ENCODE measurements around the gene DLK2. TPM values are rescaled to one million over a fixed set of nuclear protein-coding genes. Genes with fewer than 3 reads are reported as not detected.
"Not testable (repeated sequence)": the region's sequence is repeated elsewhere in the genome, so short reads cannot be mapped to it uniquely, and the experiment has no call there.

DLK2 gene
- total RNA-seq, 1 donor from 2014 or later, result 7.3 TPM

DNA sequence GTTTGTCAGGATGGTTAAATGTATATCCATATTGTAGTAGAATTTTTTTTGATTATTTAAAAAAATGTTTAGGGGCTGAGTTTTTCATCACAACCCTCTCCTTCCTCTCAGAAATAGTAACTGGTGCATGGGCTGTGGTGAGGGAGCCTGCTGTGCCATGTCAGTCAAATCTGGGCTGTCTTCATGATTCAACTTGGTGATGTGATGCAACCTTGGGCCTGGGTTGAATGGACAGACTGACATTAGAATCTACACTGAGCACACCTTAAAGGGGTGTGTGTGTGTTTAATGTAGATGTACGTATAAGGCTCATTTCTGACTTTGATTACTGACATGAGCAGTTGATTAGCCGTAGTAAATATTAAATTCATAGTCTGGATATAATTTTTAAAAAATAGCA lies 25.7 kb upstream of the DLK2 start:
- DNase-seq, result no peak

- no peak for DNase-seq
Observed at GRCh38 chr6:43478008-43478372, 22.6 kb upstream of the DLK2 start.

DNA sequence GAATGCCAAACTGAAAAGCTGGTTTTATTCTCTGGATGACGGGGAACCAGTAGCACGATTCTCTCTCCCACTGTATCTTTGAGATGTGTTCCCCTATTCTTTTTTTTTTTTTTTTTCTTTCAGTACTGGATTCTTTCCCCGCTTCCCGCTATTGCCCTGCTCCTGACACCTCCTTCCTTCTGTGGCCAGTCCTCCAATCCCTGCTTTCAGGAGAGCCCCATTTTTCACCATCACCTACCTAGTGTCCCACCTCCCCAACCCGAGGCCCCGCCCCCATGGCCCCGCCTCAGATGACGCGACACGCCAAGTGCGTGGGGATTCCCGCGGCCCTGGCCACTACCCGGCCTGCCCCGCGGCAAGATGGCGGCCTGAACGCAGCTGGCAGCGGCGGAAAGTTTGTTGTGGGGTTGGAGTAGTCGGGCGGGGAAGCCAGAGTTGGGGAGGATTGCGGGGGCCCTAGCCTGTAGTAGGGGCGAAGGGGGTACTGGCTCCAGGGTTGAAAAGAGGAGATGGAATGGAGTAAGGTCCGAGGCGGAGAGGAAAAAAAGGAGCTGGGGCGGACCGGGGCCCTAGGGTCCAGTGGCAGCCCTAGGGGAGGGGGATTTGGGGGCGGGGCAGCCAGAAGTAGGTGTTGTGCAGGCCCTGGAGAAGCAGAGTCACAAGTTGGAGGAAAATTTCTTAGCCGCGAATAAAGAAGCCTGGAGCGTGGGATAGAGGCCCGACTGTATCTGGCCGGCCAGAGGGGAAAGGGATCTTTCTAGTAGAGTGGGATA lies 22.1 kb upstream of the DLK2 start, which contains the start of gene TJAP1:
Gene TJAP1 (plus strand): TSS at position 336 of the 773 bp plus-strand sequence. CDS start 21,432 bp downstream, outside the sequence.
- peak; percentile 89 for DNase-seq

- DNase-seq, result no peak
Observed at GRCh38 chr6:43476746-43477145, 21.4 kb upstream of the DLK2 start.

DNA sequence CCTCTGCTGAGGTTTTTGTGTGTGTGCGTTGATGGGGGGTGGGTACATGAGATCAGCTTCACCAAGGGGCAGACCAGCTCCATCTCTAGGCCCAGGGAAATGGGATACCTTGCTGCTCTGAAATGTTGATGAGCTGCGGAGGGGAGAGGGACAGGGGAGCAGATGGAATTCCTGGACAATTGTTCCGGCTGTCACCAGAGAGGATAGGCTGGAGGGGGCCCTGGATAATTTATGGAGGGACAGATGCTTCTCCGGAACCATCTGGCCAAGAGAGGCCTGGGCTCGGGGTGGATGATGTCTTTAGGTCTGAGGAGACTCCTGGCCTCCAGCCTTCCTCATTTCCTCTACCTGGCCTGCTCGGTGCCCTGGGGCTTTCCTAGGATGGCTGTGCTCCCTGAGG lies 20.2 kb upstream of the DLK2 start:
- no peak for DNase-seq

GRCh38 chr6:43472515-43472914 lies 17.2 kb upstream of the DLK2 start:
- no peak for DNase-seq

GRCh38 chr6:43471399-43471798 lies 16.1 kb upstream of the DLK2 start:
- no peak for DNase-seq

DNA sequence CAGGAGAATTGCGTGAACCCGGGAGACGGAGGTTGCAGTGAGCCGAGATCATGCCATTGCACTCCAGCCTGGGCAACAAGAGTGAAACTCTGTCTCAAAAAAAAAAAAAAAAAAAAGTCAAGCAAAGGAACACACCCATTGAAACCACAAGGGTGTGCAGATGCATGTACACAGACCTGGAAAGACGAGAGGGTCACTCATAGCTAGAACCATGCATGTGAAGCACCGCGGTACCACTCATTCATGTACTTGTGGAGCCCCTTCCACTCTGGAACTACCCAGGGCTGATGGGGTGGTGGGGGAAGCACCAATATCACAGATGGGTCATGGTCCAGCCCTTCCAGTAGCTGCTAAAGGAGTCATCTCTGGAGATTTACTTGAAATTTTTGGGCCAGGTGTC lies 14.6 kb upstream of the DLK2 start:
- no peak for DNase-seq

DNA sequence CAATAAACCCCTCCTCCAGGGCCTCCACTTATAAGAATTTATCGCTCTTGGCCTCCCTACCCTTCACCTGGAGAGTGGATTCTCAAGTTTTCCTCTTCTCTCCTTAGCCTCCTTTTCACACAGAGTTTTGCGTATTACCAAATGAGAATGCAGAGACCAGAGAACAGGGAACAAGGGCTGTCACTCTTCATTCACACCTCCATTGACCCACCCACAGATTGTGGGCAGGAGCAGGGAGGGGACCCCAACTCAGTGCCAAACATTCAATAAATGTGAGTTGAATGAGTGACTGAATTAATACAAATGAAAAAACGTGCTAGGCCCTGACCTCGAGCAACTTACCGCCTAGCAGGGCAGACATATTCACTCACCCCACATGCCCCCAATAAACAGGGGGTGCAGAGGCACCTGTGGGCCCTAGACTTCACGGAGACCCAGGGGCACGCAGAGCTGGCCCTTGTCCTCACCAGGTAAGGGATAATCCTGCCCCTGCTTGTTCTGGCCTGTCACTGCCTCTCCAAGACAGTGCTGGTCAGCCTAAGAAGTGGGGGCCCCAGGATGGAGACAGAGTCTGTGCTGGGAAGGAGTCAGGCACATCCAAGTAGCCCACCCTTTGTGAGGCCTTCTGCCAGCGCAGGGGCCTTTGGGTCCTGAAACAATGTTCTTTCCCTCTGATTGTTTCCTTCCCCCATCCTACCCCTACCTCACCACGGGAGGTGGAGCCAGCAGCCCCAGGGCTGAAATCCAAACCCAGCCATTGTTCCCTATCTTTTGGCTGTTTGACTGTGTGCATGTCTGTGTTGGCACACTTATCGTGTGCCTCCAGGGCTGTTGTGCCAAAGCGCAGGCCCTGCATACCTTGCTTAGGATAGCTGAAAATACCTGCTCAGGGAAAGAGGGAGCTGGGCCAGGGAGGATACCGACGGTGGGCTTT lies 13.7 kb upstream of the DLK2 start:
- DNase-seq, result no peak

GRCh38 chr6:43468240-43468639 lies 12.9 kb upstream of the DLK2 start:
- DNase-seq, result no peak

DNA sequence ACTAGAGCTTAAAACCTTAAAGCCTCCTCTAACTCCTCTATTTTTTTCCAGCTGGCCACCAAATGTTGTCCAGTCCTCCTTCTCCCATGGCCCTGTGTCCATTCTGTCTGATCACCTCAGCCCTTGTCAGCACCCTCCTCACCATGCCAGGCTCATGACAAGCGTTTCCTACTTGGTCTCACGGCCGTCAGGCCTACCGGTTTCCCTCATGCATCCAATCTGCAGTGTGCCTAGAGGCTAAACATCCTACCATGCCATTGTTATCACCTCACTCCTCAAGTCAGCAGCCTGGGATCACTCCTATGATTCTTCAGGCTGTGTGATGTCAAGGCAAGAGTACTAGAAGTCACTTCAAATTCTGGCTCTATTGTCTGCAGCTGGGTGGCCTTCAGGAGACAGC lies 12.4 kb upstream of the DLK2 start:
- DNase-seq, result no peak

- DNase-seq, result not testable (repeated sequence)
Observed at GRCh38 chr6:43467265-43467664, 11.9 kb upstream of the DLK2 start.

GRCh38 chr6:43465948-43466347 lies 10.6 kb upstream of the DLK2 start:
- no peak for DNase-seq

DNA sequence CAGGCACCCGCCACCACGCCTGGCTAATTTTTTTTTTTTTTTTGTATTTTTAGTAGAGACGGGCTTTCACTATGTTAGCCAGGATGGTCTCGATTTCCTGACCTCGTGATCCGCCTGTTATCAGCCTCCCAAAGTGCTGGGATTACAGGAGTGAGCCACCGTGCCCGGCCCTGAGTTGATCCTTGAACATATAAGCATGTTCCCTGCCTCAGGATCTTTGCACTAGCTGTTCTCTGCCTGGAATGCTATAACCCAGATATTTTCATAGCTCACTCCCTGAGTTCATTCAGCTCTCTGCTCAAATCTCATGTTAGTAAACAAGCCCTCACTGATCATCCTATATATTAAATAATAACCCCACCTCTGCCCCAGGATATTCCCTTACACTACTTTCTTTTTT lies 9.0 kb upstream of the DLK2 start:
- DNase-seq, result no peak

GRCh38 chr6:43461936-43462335 lies 6.6 kb upstream of the DLK2 start:
- DNase-seq, result no peak

DNA sequence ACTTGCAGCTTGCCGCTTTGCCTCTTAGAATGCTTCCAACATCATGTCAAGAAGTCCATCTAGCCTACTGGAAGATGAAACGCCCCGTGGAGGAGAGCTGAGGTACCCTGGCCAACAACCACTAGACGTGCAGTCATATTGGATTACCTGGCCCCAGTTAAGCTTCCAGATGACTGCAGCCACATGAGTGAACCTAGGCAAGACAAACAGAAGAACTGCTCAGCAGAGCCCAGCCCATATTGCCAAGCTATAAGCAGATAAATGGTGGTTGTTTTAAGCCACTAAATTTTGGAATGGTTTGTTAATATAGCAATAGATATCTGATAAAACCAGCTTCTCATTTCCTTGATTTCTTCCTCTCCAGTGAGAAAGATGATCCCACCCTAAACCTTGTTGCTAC lies 4.7 kb upstream of the DLK2 start:
- no peak for DNase-seq

DNA sequence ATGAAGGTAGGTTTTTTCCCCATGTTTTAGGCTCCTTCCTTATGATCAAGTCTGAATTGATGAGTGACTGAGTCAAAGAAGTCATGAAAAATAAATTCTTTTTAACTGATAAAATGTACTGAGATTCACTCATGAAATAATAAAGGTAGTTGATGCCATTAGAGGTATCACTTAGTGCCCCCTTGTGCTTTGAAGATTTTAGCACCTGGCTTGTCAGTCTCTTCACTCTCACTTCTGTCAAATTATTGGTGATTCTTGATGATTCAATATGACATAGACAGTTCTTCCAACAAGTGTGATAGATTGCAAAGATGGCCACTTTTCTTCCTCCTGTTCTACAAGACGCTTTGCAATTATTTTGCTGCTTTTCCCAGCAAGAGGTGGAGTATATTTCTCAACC lies 4.2 kb upstream of the DLK2 start:
- no peak for DNase-seq

DNA sequence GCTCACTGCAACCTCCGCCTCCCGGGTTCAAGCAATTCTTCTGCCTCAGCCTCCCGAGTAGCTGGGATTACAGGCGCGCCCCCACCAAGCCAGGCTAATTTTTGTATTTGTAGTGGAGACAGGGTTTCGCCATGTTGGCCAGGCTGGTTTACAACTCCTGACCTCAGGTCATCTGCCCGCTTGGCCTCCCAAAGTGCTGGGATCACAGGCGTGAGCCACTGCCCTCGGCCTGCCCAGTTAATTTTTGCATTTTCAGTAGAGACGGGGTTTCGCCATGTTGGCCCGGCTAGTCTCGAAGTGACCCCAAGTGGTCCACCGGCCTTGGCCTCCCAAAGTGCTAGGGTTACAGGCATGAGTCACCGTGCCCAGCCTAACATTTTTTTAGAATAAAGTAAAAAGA lies 2.8 kb upstream of the DLK2 start:
- not testable (repeated sequence) for DNase-seq

DNA sequence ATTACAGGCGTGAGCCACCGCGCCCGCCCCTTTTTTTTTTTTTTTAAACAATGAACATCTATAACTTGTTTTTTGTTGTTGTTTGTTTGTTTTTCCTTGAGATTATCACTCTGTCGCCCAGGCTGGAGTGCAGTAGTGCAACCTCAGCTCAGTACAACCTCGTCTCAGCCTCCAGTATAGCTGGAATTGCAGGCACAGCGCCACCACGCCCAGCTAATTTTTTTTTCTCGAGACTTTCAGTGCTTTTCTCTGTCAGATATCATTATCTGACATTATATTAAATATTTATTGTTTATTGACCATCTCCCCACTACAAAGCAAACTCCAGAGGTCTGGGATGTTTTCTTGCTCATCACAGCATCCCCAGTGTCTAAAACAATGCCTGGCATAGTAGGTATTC lies 2.3 kb upstream of the DLK2 start:
- DNase-seq, result no peak

- peak; percentile 61 for DNase-seq
Observed at GRCh38 chr6:43454696-43455530, 435 bp downstream of the DLK2 start.

- DNase-seq, result no peak
Observed at GRCh38 chr6:43454290-43454695, 1.1 kb downstream of the DLK2 start.

GRCh38 chr6:43453831-43454230 lies 1.5 kb downstream of the DLK2 start:
- no peak for DNase-seq

DNA sequence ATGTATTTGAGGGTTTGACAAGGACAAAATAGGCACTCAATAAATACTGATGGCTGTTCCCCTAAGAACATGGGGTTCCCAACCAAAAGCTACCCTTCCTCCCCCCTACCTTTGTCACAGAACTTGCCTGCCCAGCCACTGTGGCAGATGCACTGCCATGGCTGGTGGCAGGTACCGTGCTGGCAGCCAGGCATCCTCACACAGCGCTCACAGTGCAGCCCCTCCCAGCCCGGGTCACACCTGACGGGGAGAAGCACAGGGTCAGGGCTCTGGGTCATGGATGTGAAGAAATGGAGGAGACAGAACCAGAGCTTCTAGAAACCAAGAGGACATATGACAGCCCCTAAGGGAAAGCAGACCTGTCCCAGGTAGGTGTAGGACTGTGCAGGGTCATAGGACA lies 2.5 kb downstream of the DLK2 start:
- no peak for DNase-seq

All from occipital lobe (tissue), 2 donors.